ENCODE measurements around the gene COL11A2.

The COL11A2 gene

GRCh38 chr6:33177552-33178446 lies 14.5 kb downstream of the COL11A2 start:
- no peak for DNase-seq (ENCODE audit: low spot score)
- Mint-ChIP-seq H3K4me1 (ENCODE audit: low read depth) (peaks cover 2% of the 10 kb centered on the region), H3K36me3 (ENCODE audit: low read depth) (peaks cover 2% of the 10 kb centered on the region), H3K4me3 (no peak overlapping the region), H3K27me3 (ENCODE audit: low read depth) (peaks cover 7% of the 10 kb centered on the region), H3K9me3 (peaks cover 3% of the 10 kb centered on the region), H3K27ac (no peak overlapping the region)

- H3K4me1 Mint-ChIP-seq (ENCODE audit: low read depth): no peaks in the 10 kb centered on the region
- peaks cover 10% of the 10 kb centered on the region for H3K27me3 Mint-ChIP-seq (ENCODE audit: low read depth)
- no peaks in the 10 kb centered on the region for H3K36me3 Mint-ChIP-seq (ENCODE audit: low read depth)
- H3K9me3 Mint-ChIP-seq: no peaks in the 10 kb centered on the region
- no peak for DNase-seq (ENCODE audit: low spot score)
- H3K4me3 Mint-ChIP-seq: no peak overlapping the region
- no peak overlapping the region for H3K27ac Mint-ChIP-seq
Measured at GRCh38 chr6:33176906-33177305, 15.4 kb downstream of the COL11A2 start.

DNA sequence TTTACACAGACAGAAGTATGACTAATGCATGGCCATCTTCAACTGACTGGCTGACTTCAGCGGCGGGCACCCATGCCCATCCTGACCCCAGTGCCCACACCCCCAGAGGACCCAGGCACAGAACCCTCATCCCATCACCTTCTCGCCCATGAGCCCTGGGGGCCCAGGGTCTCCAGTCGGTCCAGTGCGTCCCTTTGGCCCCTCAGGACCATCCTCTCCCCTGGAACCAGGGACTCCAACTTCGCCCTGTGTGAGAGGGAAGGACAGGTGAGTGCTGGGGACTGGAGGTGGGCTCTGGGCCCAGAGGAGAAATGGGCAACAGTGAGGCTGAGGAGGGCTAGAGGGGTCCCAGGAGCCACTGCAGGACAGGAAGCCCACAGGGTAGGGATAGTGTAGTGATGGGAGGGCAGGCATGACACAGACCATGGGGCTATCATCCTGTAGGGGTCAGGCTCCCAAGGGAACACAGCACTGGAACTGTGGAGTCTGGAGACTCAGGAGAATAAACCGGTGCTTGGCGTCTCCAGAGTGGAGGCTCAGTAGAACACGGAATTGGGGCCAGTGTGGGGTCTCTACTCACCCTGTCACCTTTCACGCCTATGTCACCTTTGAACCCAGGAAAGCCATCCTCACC lies 16.7 kb downstream of the COL11A2 start:
- peaks cover 10% of the 10 kb centered on the region for H3K27me3 Mint-ChIP-seq (ENCODE audit: low read depth)
- no peak overlapping the region for H3K4me3 Mint-ChIP-seq
- H3K9me3 Mint-ChIP-seq: no peaks in the 10 kb centered on the region
- no peaks in the 10 kb centered on the region for H3K4me1 Mint-ChIP-seq (ENCODE audit: low read depth)
- no peak for DNase-seq (ENCODE audit: low spot score)
- H3K27ac Mint-ChIP-seq: no peak overlapping the region
- no peaks in the 10 kb centered on the region for H3K36me3 Mint-ChIP-seq (ENCODE audit: low read depth)

- Mint-ChIP-seq H3K36me3 (ENCODE audit: low read depth) (no peaks in the 10 kb centered on the region), H3K27me3 (ENCODE audit: low read depth) (peaks cover 10% of the 10 kb centered on the region), H3K27ac (no peak overlapping the region), H3K4me3 (no peak overlapping the region), H3K4me1 (ENCODE audit: low read depth) (no peaks in the 10 kb centered on the region), H3K9me3 (no peaks in the 10 kb centered on the region)
- no peak for DNase-seq (ENCODE audit: low spot score)
Measured at GRCh38 chr6:33174784-33175183, 17.5 kb downstream of the COL11A2 start.

DNA sequence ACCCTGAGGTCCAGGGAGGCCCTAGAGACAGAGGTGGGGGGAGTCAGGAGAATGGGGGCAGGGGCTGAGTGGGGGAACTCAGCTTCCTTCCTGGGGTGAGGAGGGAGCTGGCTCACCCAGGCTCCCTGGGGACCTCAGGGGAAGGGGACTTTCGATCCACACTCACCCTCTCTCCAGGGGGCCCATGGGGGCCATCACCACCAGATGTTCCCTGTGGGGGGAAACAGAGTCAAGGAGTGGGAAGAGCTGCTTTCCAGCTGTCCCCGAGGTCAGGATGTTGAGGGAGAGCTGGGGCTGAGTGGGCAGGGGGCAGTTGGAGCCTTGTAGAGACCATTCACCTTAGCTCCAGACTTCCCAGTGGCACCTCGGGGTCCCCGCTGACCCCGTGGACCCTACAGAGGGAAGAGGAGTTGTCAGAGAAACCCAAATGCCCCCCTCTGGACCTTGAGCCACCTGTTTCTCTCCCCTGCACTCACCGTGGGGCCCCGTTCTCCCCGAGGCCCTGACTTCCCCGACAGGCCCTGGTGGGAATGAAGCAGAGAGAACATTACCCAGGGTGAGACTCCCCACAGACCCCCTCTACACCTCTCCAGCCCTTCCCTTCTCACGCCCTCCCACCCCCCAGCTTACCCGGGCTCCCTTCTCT lies 18.6 kb downstream of the COL11A2 start:
- no peak for DNase-seq (ENCODE audit: low spot score)
- H3K4me1 Mint-ChIP-seq (ENCODE audit: low read depth): no peaks in the 10 kb centered on the region
- H3K27me3 Mint-ChIP-seq (ENCODE audit: low read depth): peaks cover 10% of the 10 kb centered on the region
- no peaks in the 10 kb centered on the region for H3K36me3 Mint-ChIP-seq (ENCODE audit: low read depth)
- no peak overlapping the region for H3K4me3 Mint-ChIP-seq
- H3K27ac Mint-ChIP-seq: no peak overlapping the region
- H3K9me3 Mint-ChIP-seq: no peaks in the 10 kb centered on the region

DNA sequence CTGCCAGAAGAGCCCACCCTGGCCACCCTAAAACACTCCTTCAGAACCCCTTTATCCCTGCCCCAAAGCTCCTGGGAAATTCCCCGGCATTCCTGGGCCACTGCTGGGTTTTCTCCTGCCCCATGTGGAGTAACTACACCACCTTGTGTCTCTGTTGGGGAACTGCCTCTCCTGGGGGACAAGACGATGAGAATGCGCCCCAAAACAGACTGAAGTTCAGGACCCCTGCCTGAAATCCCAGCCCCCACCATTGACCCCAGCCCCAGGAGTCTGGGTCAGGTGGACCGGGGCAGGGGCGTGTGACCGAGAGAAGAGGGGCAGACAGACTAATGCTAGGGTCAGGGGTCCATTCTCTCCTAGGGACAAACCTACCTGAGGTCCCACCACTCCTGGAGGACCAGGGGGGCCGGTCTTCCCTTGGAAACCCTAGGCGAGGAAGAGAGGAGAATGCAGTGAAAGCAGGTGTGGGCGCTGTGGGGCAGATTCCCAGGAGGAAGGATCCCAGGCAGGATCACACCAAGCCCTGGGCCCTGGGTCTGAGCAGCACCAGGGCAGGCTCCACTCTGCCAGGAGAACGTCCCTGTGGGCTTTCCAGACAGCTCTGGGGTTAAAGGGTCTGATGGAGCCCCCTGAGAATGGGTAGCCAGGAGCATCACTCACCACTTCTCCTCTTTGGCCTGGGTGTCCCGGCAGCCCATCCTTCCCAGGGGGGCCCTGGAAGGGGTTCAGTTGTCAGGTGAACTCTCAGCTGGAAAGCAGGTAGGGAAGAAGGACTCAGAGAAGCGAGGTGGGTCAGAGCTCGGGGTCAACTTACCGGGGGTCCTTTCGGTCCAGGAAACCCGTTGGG lies 19.4 kb downstream of the COL11A2 start:
- H3K36me3 Mint-ChIP-seq (ENCODE audit: low read depth): no peaks in the 10 kb centered on the region
- H3K4me3 Mint-ChIP-seq: no peak overlapping the region
- H3K27me3 Mint-ChIP-seq (ENCODE audit: low read depth): peaks cover 10% of the 10 kb centered on the region
- no peaks in the 10 kb centered on the region for H3K4me1 Mint-ChIP-seq (ENCODE audit: low read depth)
- no peak overlapping the region for H3K27ac Mint-ChIP-seq
- DNase-seq (ENCODE audit: low spot score): no peak
- no peaks in the 10 kb centered on the region for H3K9me3 Mint-ChIP-seq

DNA sequence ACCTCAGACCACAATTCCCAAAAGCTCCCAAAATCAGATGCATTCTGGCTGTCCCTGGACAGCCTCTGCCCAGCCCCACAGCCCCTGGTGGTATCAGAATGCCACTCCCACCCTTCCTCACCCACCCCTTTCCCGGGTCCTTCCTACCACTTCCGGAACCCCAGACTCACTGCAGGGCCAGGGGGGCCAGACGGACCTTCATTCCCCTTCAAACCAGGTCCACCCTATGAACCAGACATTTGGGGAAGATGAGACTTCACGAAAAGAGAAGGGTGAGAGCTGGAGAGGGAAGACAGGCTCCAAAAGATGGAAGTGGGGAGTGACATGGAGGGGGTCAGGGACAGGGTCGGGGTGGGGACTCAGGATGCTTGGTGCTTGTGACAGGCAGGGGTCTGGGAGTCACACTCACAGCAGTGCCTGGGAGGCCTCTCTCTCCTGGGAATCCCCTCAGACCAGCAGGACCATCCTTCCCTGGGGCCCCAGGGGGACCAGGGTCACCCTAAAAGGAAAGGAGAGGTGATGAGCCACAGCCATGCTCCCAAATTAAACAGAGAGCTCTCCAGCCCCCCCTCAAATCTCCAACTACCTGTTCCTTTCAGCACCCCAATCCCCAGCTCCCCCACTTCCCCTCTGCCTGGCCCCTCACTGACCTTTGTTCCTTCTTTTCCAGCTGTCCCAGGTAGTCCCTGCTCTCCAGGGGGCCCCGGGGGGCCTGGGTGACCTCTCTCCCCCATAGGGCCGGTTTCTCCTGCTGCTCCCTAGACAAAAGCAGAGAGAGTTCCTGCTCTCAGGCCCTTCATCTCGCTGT lies 20.2 kb downstream of the COL11A2 start:
- Mint-ChIP-seq H3K27me3 (ENCODE audit: low read depth) (peaks cover 10% of the 10 kb centered on the region), H3K4me3 (no peak overlapping the region), H3K27ac (no peak overlapping the region), H3K9me3 (no peaks in the 10 kb centered on the region), H3K4me1 (ENCODE audit: low read depth) (no peaks in the 10 kb centered on the region), H3K36me3 (ENCODE audit: low read depth) (no peaks in the 10 kb centered on the region)
- no peak for DNase-seq (ENCODE audit: low spot score)

GRCh38 chr6:33171016-33171879 lies 21.0 kb downstream of the COL11A2 start:
- no peak for DNase-seq (ENCODE audit: low spot score)
- Mint-ChIP-seq H3K36me3 (ENCODE audit: low read depth) (no peaks in the 10 kb centered on the region), H3K4me3 (no peak overlapping the region), H3K4me1 (ENCODE audit: low read depth) (no peaks in the 10 kb centered on the region), H3K27me3 (ENCODE audit: low read depth) (peaks cover 10% of the 10 kb centered on the region), H3K27ac (no peak overlapping the region), H3K9me3 (no peaks in the 10 kb centered on the region)

- DNase-seq (ENCODE audit: low spot score): no peak
- no peaks in the 10 kb centered on the region for H3K36me3 Mint-ChIP-seq (ENCODE audit: low read depth)
- no peaks in the 10 kb centered on the region for H3K9me3 Mint-ChIP-seq
- H3K4me1 Mint-ChIP-seq (ENCODE audit: low read depth): no peaks in the 10 kb centered on the region
- H3K4me3 Mint-ChIP-seq: no peak overlapping the region
- peaks cover 10% of the 10 kb centered on the region for H3K27me3 Mint-ChIP-seq (ENCODE audit: low read depth)
- no peak overlapping the region for H3K27ac Mint-ChIP-seq
Measured at GRCh38 chr6:33170176-33171015, 21.9 kb downstream of the COL11A2 start.

- Mint-ChIP-seq H3K27ac (no peak overlapping the region), H3K4me1 (ENCODE audit: low read depth) (no peaks in the 10 kb centered on the region), H3K9me3 (no peaks in the 10 kb centered on the region), H3K36me3 (ENCODE audit: low read depth) (no peaks in the 10 kb centered on the region), H3K4me3 (no peak overlapping the region), H3K27me3 (ENCODE audit: low read depth) (peaks cover 3% of the 10 kb centered on the region)
- DNase-seq (ENCODE audit: low spot score): no peak
Measured at GRCh38 chr6:33169291-33170175, 22.7 kb downstream of the COL11A2 start.

DNA sequence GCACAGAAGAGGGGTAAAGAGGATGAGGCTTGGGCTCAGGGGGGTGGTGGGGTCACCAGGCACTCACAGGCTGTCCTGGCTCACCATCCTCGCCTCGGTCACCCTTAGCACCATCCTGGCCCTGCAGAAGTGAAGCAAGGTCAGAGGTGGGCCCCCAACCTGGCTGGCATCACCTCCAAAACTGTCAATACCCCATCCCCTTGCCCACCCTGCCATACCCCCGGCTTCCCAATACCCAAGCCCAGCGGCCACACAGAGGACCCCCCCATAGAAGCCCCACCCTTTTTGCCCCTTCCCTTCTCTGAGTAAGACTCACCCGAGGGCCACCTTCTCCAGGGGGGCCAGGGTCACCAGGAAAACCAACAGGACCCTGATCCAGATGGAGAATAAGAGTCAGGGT lies 23.6 kb downstream of the COL11A2 start:
- Mint-ChIP-seq H3K4me3 (no peak overlapping the region), H3K36me3 (ENCODE audit: low read depth) (no peaks in the 10 kb centered on the region), H3K27ac (no peak overlapping the region), H3K4me1 (ENCODE audit: low read depth) (no peaks in the 10 kb centered on the region), H3K27me3 (ENCODE audit: low read depth) (peaks cover 3% of the 10 kb centered on the region), H3K9me3 (no peaks in the 10 kb centered on the region)
- no peak for DNase-seq (ENCODE audit: low spot score)

Measured in T-helper 2 cell treated with Interferon-gamma antibody and Interleukin-4, amounts not matched to agents 5 μg/mL and 100 μg/mL, for 36 hours (primary cell).